ENCODE data around the gene SLC39A13.

SLC39A13 gene

GRCh38 chr11:47461876-47462275 lies 53.5 kb downstream of the SLC39A13 start:
- DNase-seq, result no peak

- DNase-seq, result peak; percentile 68
These were observed 56.1 kb downstream of the SLC39A13 start for GRCh38 chr11:47464483-47464882.

All from NCI-H524 treated with DMSO at 0.1 percent for 48 hours (cell line).